ENCODE measurements around the gene ADGRL4. TPM values are rescaled to one million over a fixed set of nuclear protein-coding genes. Genes with fewer than 3 reads are reported as not detected.

Gene ADGRL4
- total and polyA plus RNA-seq, 2 donors from 2014 or later = 16.8 to 43.0 TPM

DNA sequence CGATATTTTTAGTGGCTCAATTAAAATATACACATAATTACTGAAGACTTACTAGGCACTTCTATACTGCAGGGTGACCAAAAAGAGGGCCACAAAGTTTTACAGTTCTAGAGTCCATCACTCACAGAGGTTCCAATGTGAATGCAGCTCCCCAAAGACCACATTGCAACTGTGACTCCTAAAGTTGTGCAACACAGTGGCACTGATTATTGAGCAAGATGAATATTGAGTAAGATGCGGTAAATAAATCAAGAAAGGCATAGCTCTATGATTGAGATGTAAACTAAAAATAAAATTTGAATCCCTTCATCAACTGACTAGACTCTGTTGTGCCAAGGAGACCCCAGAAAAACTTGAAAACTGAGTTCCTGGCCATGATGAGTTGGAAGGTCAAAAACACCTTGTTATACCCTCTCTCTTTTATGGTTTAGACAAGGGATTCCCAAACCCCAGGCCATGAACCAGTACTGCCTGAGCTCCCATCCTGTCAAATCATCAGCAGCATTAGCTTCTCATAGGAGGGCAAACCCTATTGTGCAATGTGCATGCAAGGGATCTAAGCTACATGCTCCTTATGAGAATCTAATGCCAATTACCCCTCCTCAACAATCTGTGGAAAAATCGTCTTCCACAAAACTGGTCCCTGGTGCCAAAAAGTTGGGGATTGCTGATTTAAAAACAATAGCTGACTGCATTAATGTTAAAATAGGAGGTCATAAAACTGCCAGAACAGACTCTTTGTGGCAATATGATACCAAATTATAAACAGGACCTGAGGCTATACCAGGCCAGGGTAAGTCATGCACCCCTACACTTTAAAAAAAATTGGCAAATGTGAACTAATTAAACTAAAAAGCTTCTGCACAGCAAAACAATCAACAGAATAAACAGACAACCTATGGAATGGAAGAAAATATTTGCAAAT lies 94.3 kb downstream of the ADGRL4 start:
- H3K9ac ChIP-seq (ENCODE audit: low read length in 3 of 3) = no peak overlapping the region
- H3K4me3 ChIP-seq (ENCODE audit: low read length in 3 of 3) = no peak overlapping the region
- no peaks in the 10 kb centered on the region for H3K4me1 ChIP-seq (ENCODE audit: control insufficient read depth in 2 of 3, insufficient read depth in 2 of 3, low read depth in 1 of 3, low read length in 3 of 3)
- no peaks in the 10 kb centered on the region for H3K27me3 ChIP-seq (ENCODE audit: control insufficient read depth, insufficient read depth, low read length)
- H3K9me3 ChIP-seq (ENCODE audit: control insufficient read depth in 2 of 3, insufficient read depth in 1 of 3, low read length in 3 of 3) = no peaks in the 10 kb centered on the region
- intact Hi-C loops (cut with DNase I) = no loop called here
- FAIRE-seq = no peak
- no peak for DNase-seq
- H3K27ac ChIP-seq (ENCODE audit: low read depth in 2 of 2, low read length in 2 of 2) = no peak overlapping the region
- TF ChIP-seq, protein P1, sequence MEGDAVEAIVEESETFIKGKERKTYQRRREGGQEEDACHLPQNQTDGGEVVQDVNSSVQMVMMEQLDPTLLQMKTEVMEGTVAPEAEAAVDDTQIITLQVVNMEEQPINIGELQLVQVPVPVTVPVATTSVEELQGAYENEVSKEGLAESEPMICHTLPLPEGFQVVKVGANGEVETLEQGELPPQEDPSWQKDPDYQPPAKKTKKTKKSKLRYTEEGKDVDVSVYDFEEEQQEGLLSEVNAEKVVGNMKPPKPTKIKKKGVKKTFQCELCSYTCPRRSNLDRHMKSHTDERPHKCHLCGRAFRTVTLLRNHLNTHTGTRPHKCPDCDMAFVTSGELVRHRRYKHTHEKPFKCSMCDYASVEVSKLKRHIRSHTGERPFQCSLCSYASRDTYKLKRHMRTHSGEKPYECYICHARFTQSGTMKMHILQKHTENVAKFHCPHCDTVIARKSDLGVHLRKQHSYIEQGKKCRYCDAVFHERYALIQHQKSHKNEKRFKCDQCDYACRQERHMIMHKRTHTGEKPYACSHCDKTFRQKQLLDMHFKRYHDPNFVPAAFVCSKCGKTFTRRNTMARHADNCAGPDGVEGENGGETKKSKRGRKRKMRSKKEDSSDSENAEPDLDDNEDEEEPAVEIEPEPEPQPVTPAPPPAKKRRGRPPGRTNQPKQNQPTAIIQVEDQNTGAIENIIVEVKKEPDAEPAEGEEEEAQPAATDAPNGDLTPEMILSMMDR (IDR thresholded peaks at IDR 0.05; ENCODE audit: borderline replicate concordance, extremely low read depth, insufficient read depth) = no peak
- H3K36me3 ChIP-seq (ENCODE audit: control insufficient read depth in 2 of 3, insufficient read depth in 3 of 3, low read length in 3 of 3) = no peaks in the 10 kb centered on the region

- FAIRE-seq = no peak
- intact Hi-C loops (cut with DNase I) = no loop called here
These were observed 103.9 kb downstream of the ADGRL4 start for GRCh38 chr1:78902641-78903040.

DNA sequence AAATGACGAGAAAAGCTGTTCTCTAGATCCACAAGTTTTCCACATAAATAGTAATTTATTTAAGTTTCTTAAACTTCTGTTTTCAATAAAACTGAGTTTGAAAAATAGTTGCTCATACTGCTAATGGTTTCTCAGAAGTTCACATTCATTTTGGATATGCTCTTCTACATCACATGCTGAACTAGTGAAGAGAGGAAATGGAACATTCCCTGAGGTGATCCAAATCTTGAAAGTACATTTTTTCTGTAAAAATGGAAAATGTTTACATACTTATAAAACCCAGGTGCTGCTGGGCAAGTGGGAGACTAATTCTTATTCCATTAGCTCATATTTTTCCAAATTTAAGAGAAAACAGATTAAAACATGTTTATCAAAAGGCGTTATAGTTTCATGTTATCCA lies 111.7 kb downstream of the ADGRL4 start:
- no peaks in the 10 kb centered on the region for H3K36me3 ChIP-seq (ENCODE audit: control insufficient read depth in 2 of 3, insufficient read depth in 3 of 3, low read length in 3 of 3)
- no peaks in the 10 kb centered on the region for H3K4me1 ChIP-seq (ENCODE audit: control insufficient read depth in 2 of 3, insufficient read depth in 2 of 3, low read depth in 1 of 3, low read length in 3 of 3)
- TF ChIP-seq, protein P1 (IDR thresholded peaks at IDR 0.05; ENCODE audit: borderline replicate concordance, extremely low read depth, insufficient read depth) = no peak
- no peaks in the 10 kb centered on the region for H3K27me3 ChIP-seq (ENCODE audit: control insufficient read depth, insufficient read depth, low read length)
- FAIRE-seq (no peak), DNase-seq (no peak)
- no peak overlapping the region for H3K9ac ChIP-seq (ENCODE audit: low read length in 3 of 3)
- intact Hi-C loops (cut with DNase I) = no loop called here
- no peak overlapping the region for H3K27ac ChIP-seq (ENCODE audit: low read depth in 2 of 2, low read length in 2 of 2)
- no peaks in the 10 kb centered on the region for H3K9me3 ChIP-seq (ENCODE audit: control insufficient read depth in 2 of 3, insufficient read depth in 1 of 3, low read length in 3 of 3)
- no peak overlapping the region for H3K4me3 ChIP-seq (ENCODE audit: low read length in 3 of 3)

More at GRCh38 chr1:78902641-78903040, 103.9 kb downstream of the ADGRL4 start:
- Histone ChIP-seq H3K36me3 (ENCODE audit: control insufficient read depth in 2 of 3, insufficient read depth in 3 of 3, low read length in 3 of 3) (no peaks in the 10 kb centered on the region), H3K9ac (ENCODE audit: low read length in 3 of 3) (no peak overlapping the region), H3K27me3 (ENCODE audit: control insufficient read depth, insufficient read depth, low read length) (no peaks in the 10 kb centered on the region), H3K9me3 (ENCODE audit: control insufficient read depth in 2 of 3, insufficient read depth in 1 of 3, low read length in 3 of 3) (no peaks in the 10 kb centered on the region), H3K4me1 (ENCODE audit: control insufficient read depth in 2 of 3, insufficient read depth in 2 of 3, low read depth in 1 of 3, low read length in 3 of 3) (no peaks in the 10 kb centered on the region), H3K27ac (ENCODE audit: low read depth in 2 of 2, low read length in 2 of 2) (no peak overlapping the region), H3K4me3 (ENCODE audit: low read length in 3 of 3) (no peak overlapping the region)
- no peak for DNase-seq
- TF ChIP-seq, protein P1 (IDR thresholded peaks at IDR 0.05; ENCODE audit: borderline replicate concordance, extremely low read depth, insufficient read depth) = no peak

All from kidney (tissue), 14 donors.